GM12873 (cell line): ENCODE data around the gene FRRS1L.

Experiments used
- CTCF ChIP-seq: IDR thresholded peaks from 2 replicates; pipeline ENCODE4 v1.5.1; 2012; ENCODE audit warnings: low read depth, mild to moderate bottlenecking, moderate library complexity, low read length, control low read depth; ENCODE audit not compliant: insufficient read depth; ENCODE audit errors: missing control alignments

Gene FRRS1L

GRCh38 chr9:109110329-109111021 lies 56.6 kb downstream of the FRRS1L start:
- no peak for TF ChIP-seq CTCF

GRCh38 chr9:109109967-109110328 lies 57.1 kb downstream of the FRRS1L start:
- no peak for TF ChIP-seq CTCF

GRCh38 chr9:109108318-109108717 lies 58.7 kb downstream of the FRRS1L start:
- TF ChIP-seq CTCF = no peak

GRCh38 chr9:109107402-109108240 lies 59.4 kb downstream of the FRRS1L start:
- no peak for TF ChIP-seq CTCF

DNA sequence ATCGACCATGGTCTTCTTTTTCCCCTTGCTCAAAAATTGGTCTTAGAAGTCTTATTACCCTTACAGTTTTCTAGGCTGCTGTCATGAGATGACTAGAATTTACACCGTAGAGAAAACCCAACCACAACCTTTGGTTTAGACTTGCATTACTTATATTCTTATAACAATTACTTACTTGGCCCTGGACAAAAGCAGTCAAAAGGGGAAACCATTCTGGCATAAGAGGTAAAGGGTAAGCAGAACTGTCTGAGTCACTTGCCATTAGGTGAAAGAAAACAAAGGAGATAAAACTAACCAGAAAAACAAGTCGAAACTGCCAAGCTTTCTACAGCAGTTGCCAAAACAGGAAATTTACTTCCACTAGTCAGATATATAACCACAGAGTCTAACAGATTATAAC lies 65.2 kb downstream of the FRRS1L start:
- no peak for TF ChIP-seq CTCF

GRCh38 chr9:109101202-109101595 lies 65.8 kb downstream of the FRRS1L start:
- no peak for TF ChIP-seq CTCF

DNA sequence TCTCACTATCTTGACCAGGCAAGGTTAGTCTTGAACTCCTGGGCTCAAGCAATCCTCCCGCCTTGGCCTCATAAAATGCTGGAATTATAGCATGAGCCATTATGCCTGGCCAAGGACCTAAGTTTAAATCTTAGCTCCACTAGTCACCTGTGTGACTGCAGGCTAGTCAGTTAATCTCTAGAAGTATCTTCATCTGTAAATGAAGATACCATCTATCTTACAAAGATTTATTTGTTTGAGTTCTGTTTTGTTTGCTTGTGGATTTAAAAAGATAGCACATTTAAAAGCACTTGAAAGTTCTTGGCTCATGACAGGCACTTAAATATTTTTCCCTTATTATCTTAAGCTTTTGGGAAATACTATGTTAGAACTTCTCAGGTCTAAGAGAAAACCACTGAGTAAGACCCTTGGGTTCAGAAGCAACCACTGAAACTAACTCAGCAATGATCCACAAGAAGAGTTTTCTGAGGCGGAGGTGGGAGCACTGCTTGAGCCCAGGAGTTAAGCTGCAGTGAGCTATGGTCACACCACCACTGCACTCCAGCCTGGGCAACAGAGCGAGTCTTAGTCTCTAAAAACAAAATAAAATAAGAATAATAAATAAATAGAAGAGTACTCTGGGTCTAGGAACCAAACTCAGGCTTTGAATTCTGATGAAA lies 66.4 kb downstream of the FRRS1L start:
- TF ChIP-seq CTCF = no peak
